DND-41 (cell line): ENCODE results near the gene ARHGAP15.

Experiments used
- ATAC-seq: fragments of 200-7000 bp; cut with Tn5 transposase; 3 replicates; pipeline ENCODE4 v1.9.1; 2021; ENCODE audit warnings: low read depth; ENCODE audit not compliant: insufficient read depth
- DNase-seq: peaks from one replicate; pipeline ENCODE4 v3.0.0-alpha.2; 2020
- H2AFZ ChIP-seq: 2 replicates; pipeline ENCODE4 v1.6.0; 2012; ENCODE audit warnings: low read depth, low read length
- H3K27ac ChIP-seq: 2 replicates; pipeline ENCODE4 v1.5.1; 2012; ENCODE audit warnings: low read length, inconsistent platforms
- H3K27me3 ChIP-seq: fragments of 200-600 bp; sonication (generic); 2 replicates; pipeline ENCODE4 v1.6.0; 2012; ENCODE audit warnings: low read length, mild to moderate bottlenecking, inconsistent platforms; ENCODE audit not compliant: insufficient read depth, poor library complexity
- H3K36me3 ChIP-seq: 2 replicates; pipeline ENCODE4 v1.5.1; 2012; ENCODE audit warnings: low read length, inconsistent platforms; ENCODE audit not compliant: insufficient read depth
- H3K4me1 ChIP-seq: 2 replicates; pipeline ENCODE4 v1.5.1; 2012; ENCODE audit warnings: mild to moderate bottlenecking, low read length; ENCODE audit not compliant: insufficient read depth
- H3K4me2 ChIP-seq: 2 replicates; pipeline ENCODE4 v1.6.0; 2012; ENCODE audit warnings: mild to moderate bottlenecking, moderate library complexity, low read length, inconsistent platforms; ENCODE audit not compliant: insufficient read depth
- H3K4me3 ChIP-seq, 2 experiments: fragments of 200-600 bp in 1 of 2; shearing (Covaris generic) in 1 of 2; 2 replicates each; pipeline ENCODE4 v1.5.1; 2012 to 2016; ENCODE audit warnings: inconsistent platforms in 2 of 2, low read length in 2 of 2, mild to moderate bottlenecking in 2 of 2, low read depth in 1 of 2, moderate library complexity in 1 of 2
- H3K79me2 ChIP-seq: 2 replicates; pipeline ENCODE4 v1.6.0; 2012; ENCODE audit warnings: low read length, inconsistent platforms; ENCODE audit not compliant: insufficient read depth
- H3K9ac ChIP-seq: 2 replicates; pipeline ENCODE4 v1.6.0; 2012; ENCODE audit warnings: low read depth, mild to moderate bottlenecking, inconsistent platforms, low read length, moderate library complexity
- H3K9me3 ChIP-seq: 2 replicates; pipeline ENCODE4 v1.5.1; 2012; ENCODE audit warnings: low read length, moderate library complexity, mild to moderate bottlenecking, inconsistent platforms; ENCODE audit not compliant: insufficient read depth, severe bottlenecking
- H4K20me1 ChIP-seq: 2 replicates; pipeline ENCODE4 v1.6.0; 2012; ENCODE audit warnings: low read length; ENCODE audit not compliant: insufficient read depth
- EZH2 ChIP-seq: IDR thresholded peaks from 3 replicates; pipeline ENCODE4 v1.6.1; 2012; ENCODE audit warnings: borderline replicate concordance, low read depth, mild to moderate bottlenecking, moderate library complexity, low read length, inconsistent platforms; ENCODE audit not compliant: severe bottlenecking
- TF ChIP-seq, protein P1 (sequence below): IDR thresholded peaks from 2 replicates; pipeline ENCODE4 v1.5.1; 2012; ENCODE audit warnings: borderline replicate concordance, low read length, moderate library complexity, mild to moderate bottlenecking; ENCODE audit not compliant: poor library complexity, severe bottlenecking; ENCODE audit errors: extremely low read depth

Gene ARHGAP15

DNA sequence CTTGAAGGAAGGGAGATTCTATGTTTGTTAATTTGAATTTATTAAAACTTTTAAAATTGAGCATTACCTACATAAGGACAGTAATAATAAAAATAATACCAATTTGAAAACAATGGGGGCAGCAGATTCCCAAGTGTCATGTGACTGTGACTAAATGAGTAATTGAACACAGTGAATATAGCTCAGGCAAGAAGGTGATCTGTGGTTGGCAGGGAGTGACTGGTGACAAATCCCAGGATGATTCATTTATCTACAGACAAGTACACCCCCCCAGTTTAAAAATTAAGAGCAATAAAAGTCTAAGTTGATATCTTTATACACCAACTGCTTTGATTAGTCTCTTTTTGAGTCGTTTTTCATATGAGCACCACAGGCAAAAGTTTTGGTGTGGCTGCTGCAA lies 299.5 kb downstream of the ARHGAP15 start:
- no peaks in the 10 kb centered on the region for H3K27me3 ChIP-seq
- no peaks in the 10 kb centered on the region for H3K9me3 ChIP-seq
- no peak overlapping the region for H3K4me2 ChIP-seq
- no peak overlapping the region for H3K9ac ChIP-seq
- no peak overlapping the region for H2AFZ ChIP-seq
- DNase-seq = no peak
- peaks cover 18% of the 10 kb centered on the region for H3K79me2 ChIP-seq
- H3K27ac ChIP-seq = no peak overlapping the region
- H3K4me3 ChIP-seq = no peak overlapping the region
- H3K4me1 ChIP-seq = no peaks in the 10 kb centered on the region
- no peak for ATAC-seq
- TF ChIP-seq, protein P1, sequence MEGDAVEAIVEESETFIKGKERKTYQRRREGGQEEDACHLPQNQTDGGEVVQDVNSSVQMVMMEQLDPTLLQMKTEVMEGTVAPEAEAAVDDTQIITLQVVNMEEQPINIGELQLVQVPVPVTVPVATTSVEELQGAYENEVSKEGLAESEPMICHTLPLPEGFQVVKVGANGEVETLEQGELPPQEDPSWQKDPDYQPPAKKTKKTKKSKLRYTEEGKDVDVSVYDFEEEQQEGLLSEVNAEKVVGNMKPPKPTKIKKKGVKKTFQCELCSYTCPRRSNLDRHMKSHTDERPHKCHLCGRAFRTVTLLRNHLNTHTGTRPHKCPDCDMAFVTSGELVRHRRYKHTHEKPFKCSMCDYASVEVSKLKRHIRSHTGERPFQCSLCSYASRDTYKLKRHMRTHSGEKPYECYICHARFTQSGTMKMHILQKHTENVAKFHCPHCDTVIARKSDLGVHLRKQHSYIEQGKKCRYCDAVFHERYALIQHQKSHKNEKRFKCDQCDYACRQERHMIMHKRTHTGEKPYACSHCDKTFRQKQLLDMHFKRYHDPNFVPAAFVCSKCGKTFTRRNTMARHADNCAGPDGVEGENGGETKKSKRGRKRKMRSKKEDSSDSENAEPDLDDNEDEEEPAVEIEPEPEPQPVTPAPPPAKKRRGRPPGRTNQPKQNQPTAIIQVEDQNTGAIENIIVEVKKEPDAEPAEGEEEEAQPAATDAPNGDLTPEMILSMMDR = no peak
- no peak for TF ChIP-seq EZH2
- peaks cover 8% of the 10 kb centered on the region for H3K36me3 ChIP-seq
- peaks cover 9% of the 10 kb centered on the region; the same call in 1 of the 2 replicates for H4K20me1 ChIP-seq

DNA sequence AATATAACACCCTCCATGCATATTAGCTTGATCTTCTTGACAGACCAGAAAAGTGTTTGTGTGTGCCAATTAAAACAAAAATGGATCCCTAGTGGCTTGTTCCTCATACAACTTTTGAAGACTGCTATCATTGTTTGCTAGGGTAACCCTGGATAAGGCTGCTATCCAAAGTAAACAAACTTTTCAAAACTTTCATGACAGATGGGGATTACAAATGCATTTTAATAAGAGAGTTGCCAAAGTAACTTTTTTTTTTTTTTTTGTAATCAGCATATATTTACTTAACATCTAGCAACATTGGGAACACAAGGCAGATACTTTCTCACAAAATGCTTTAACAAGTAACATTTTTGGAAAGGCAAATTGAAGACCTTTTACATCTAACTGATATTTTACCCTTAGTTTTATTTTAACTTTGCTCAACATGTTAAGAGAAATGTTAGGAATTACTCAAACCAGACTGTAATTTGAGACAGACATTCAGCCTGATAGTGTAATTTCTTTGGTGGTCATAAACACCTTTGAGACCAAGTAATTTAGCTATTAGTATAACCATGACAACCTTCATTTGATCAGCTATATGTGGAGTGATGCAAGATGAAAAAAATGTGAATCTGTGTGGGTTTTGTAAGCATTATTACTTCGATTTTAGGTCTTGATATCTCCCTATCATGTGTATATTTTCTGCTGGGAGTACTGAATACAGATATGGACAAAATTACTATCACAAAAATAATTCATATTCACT lies 300.9 kb downstream of the ARHGAP15 start:
- Histone ChIP-seq H3K4me2 (no peak overlapping the region), H3K4me3 (no peak overlapping the region), H4K20me1 (peaks cover 6% of the 10 kb centered on the region; the same call in 1 of the 2 replicates), H3K4me1 (no peaks in the 10 kb centered on the region), H3K9ac (no peak overlapping the region), H3K27me3 (no peaks in the 10 kb centered on the region), H3K79me2 (peaks cover 15% of the 10 kb centered on the region), H3K27ac (no peak overlapping the region), H2AFZ (no peak overlapping the region), H3K9me3 (no peaks in the 10 kb centered on the region), H3K36me3 (peaks cover 14% of the 10 kb centered on the region)
- DNase-seq (no peak), ATAC-seq (no peak)
- no peak for TF ChIP-seq EZH2
- TF ChIP-seq, protein P1 = no peak

GRCh38 chr2:143431316-143431715 lies 302.1 kb downstream of the ARHGAP15 start:
- peaks cover 10% of the 10 kb centered on the region for H3K79me2 ChIP-seq
- no peak overlapping the region for H3K27ac ChIP-seq
- H3K4me3 ChIP-seq = no peak overlapping the region
- DNase-seq (no peak), ATAC-seq (no peak)
- H3K4me1 ChIP-seq = no peaks in the 10 kb centered on the region
- TF ChIP-seq, protein P1 = no peak
- TF ChIP-seq EZH2 = no peak
- H3K27me3 ChIP-seq = no peaks in the 10 kb centered on the region
- no peak overlapping the region for H3K9ac ChIP-seq
- no peak overlapping the region for H3K4me2 ChIP-seq
- H2AFZ ChIP-seq = no peak overlapping the region
- no peaks in the 10 kb centered on the region for H3K9me3 ChIP-seq
- peaks cover 24% of the 10 kb centered on the region for H3K36me3 ChIP-seq
- H4K20me1 ChIP-seq = peaks cover 6% of the 10 kb centered on the region; the same call in 1 of the 2 replicates
